ENCODE data around the gene PGLYRP1.

DNA sequence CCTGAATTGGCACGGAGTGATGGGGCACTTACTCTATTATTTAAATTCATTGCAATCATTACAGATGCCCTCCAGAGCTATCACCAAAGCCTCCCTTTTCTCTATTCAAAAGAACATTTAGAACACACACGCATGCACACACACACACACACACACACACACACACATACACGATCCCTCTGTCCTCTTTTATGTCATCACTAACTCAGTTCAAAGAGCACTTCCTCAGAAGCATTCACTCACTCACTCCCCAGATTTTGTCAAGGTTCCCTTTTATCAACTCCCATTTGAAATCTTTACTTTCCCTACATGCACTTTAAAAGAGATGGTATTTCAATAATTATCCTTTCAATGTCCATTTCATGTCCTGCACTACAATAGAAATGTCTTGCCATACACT is 40.3 kb upstream of the PGLYRP1 start:
- TF ChIP-seq EZH2phosphoT487 (IDR thresholded peaks at IDR 0.05; ENCODE audit: insufficient read depth, low read depth) = no peak
- TF ChIP-seq EZH2 (IDR thresholded peaks at IDR 0.05; ENCODE audit: insufficient read depth, poor library complexity, severe bottlenecking) = no peak

Data from GM23248 (cell line).